ENCODE results near the gene ZNF672.

The ZNF672 gene

DNA sequence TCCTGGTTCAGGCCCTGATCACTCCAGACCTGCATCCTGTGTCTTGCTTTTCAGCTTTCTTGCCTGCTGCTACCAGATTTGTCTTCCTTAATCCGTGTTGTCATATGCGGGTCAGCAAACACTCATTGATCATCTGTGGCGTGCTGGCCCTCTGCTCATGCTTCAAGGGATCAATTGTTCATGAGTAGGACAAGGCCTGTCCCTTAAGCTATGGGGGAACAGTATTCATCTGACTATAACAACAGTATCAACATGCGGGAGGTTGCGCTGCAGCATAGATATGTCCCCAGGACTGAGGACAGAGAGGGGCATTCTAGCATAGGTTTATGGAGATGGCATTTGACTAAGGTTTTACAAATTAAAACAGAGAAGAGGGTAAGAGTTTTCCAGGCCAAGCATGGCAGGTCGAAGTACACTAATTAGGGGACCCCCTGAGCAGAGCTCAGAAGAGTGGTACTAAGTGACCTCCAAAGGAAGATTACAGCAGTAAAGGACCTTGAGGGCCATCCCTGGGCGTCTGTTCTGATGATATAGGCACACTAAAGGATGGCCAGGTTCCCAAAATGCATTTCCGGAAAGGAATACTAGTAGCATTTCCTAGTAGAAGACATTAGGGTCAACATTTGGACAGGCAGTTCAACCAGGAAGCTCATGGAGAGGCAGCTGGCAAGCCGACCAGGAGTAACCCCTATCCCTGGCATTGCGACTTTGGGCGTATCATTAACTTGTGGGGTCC lies 811 bp upstream of the ZNF672 start:
- DNase-seq, result no peak

DNA sequence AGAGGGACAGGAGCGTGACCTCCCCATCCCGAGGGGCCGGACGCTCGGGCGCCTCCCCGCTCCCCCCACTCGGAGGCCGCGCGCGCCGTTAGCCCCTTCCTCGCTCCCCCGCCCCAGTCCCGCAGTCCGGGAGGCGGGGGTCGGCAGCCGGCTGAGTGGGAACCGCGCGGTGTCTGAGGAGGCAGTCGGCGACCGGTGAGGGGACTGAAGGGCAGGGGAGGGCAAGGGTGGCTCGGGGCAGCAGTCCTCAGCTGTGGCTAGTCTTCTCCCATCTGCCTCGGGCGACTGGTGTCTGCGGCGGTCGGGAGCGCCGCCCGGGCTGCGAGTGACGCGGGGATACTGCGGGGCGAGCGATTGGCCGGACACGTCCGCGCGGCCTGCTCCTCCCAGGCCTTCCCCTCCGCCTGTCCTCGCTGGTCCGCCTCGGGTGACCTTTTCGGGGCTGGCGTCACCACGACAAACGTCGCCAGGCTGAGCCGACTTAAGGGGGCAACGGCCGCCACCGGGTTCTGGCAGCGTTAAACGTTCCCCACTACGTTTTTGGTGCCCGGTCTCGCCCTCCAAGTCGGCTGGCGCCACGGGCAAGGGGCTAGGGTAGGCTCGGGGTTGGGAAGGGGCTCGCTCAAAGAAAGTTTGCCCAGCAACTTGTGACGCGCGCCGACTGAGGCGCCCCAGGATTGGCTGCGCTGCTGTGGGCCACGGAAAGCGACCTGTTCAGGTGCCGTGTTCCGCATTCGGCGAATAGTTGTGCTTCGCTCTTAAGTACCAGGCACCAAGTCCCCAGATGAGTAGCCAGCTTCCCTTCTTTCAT lies 538 bp downstream of the ZNF672 start:
- no peak for DNase-seq

DNA sequence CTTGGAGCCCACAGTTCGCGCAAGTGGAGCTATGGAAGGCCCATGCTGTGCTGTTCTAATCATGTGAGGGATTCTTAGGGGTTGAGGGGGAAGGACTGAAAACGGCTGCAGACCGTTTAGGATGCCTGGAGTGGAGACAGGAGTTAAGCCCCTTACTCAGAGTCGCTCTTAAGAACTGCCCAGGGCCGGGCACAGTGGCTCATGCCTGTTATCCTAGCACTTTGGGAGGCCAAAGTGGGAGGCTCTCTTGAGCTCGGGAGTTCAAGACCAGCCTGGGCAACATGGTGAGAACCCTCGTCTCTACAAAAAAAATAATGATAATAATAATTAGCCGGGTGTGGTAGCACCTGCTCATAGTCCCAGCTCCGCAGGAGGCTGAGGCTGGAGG lies 1.1 kb downstream of the ZNF672 start:
- no peak for DNase-seq

DNA sequence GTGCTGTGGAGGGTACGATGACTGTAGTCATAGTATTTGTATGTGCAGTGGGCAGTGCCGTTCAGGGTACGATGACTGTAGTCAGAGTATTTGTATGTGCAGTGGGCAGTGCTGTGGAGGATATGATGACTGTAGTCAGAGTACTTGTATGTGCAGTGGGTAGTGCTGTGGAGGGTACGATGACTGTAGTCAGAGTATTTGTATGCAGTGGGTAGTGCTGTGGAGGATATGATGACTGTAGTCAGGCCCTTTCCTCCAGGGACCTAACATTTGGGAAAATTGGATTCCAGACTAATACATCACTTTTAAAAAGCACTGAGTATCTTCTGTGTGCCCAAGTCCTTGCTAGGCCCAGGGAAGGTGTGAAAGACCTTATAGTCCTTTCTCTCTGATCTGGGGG lies 2.9 kb downstream of the ZNF672 start:
- no peak for DNase-seq

DNA sequence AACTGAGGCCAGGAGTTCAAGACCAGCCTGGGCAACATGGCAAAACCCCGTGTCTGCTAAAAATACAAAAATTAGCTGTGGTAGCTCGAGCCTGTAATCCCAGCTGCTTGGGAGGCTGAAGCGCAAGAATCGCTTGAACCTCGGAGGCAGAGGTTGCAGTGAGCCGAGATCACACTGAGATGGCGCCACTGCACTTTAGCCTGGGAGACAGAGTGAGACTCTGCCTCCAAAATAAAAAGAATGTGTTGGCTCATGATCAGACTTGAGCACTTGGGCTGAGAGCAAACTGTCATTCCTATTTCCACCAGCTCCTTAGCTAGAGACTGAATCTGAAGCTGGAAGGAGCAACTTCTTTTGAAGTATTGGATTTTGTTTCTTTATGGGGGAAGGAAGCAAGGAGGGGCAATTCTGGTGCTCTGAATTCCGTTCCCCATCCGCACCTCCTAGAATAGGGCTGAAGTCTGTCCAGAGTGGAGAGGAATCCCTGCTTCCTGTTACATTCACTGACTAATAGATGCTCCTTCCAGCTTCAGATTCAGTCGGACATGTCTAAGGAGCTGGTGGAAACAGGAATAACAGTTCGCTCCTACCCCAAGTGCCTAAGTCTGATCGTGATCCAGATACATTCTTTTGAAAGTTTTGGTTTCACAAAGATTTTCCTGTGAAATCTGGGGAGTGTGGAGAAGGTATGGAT lies 3.8 kb downstream of the ZNF672 start:
- DNase-seq, result no peak

DNA sequence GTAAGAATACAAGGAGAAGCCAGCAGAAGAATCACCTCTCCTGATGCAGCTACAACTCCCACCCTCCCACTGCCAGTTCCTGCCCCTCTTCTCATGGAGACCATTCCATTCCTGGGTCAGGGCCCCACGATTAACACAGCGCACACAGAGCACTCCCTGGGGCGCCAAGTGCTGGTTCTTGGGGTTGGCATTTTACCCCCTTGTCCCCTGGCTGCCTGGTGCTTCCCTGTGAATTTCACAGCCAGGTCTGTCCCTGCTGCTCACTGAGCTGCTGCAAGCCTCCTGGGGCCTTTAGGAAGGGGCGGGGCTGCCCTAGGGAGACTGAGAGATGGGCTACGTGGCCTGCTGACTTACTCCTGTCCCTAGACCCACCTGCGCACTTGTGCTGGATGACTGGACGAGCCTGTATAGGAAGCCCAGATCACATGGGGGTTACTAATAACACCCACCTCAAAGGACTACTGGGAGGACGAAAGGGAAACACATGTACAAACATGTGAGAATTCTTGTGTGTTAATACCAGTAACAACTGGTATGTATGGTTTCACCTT lies 4.8 kb downstream of the ZNF672 start:
- no peak for DNase-seq

DNA sequence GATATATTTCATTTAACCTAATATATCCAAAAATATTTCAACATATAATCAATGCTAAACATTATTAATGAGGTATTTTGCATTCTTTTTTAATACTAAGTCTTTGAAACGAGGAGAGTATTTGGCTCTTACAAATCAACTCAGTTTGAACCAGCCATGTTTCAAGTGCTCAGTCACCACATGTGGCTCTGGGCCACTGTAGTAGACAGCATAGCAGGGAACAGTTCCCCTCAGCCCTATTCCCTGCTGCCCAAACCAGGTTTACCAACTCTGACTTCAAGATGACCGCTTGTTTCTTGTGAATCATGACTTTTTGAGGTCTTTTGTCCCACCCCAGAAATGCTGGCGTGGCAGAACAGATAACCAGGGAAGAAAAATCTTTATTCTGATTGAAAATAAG lies 5.7 kb downstream of the ZNF672 start:
- no peak for DNase-seq

DNA sequence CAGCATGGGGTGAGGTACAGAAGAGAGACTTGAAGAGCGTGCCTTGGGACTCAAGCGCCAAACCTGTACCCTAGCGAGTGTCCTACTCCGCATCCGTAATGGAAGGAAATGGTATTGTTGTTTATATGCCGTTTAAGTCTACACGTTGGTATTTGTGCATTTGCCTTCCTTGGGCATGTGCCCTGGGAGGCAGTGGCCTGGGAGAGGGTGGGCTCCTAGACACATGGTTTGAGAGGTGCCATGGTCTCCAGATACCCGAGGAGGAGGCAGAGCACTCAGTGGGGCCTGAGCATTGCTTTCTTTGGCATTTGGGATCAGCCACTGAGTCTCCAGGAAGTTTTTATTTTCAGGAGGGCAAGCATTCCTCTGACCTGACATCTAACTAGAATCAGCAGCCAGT lies 6.5 kb downstream of the ZNF672 start:
- no peak for DNase-seq

DNA sequence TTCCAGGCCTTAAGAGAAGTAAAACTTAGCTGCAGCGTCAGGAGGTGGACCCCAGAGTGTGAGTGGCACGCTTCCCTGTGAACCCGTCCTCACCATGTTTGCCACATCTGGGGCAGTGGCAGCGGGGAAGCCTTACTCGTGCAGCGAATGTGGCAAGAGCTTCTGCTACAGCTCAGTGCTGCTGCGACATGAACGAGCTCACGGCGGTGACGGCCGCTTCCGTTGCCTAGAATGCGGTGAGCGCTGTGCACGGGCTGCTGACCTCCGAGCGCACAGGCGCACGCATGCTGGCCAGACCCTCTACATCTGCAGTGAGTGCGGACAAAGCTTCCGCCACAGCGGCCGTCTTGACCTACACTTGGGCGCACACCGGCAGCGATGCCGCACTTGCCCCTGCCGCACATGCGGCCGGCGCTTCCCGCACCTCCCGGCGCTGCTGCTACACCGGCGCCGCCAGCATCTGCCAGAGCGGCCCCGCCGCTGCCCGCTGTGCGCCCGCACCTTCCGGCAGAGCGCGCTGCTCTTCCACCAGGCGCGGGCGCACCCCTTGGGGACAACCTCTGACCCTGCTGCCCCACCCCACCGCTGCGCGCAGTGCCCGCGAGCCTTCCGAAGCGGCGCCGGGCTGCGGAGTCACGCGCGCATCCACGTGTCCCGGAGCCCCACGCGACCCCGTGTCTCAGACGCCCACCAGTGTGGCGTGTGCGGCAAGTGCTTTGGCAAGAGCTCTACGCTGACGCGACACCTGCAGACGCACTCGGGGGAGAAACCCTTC lies 9.3 kb downstream of the ZNF672 start:
- no peak for DNase-seq

DNA sequence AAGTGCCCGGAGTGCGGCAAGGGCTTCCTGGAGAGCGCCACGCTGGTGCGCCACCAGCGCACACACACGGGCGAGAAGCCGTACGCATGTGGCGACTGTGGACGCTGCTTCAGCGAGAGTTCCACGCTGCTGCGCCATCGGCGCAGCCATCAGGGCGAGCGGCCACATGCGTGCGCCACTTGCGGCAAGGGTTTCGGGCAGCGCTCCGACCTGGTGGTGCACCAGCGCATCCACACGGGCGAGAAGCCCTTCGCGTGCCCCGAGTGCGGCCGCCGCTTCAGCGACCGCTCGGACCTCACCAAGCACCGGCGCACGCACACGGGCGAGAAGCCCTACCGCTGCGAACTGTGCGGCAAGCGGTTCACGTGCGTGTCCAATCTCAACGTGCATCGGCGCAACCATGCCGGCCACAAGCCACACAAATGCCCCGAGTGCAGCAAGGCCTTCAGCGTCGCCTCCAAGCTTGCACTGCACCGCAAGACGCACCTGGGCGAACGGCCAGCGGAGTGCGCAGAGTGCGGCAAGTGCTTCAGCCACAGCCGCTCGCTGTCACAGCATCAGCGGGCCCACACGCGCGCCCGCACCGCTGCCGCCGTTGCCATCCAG lies 10.0 kb downstream of the ZNF672 start:
- no peak for DNase-seq

DNA sequence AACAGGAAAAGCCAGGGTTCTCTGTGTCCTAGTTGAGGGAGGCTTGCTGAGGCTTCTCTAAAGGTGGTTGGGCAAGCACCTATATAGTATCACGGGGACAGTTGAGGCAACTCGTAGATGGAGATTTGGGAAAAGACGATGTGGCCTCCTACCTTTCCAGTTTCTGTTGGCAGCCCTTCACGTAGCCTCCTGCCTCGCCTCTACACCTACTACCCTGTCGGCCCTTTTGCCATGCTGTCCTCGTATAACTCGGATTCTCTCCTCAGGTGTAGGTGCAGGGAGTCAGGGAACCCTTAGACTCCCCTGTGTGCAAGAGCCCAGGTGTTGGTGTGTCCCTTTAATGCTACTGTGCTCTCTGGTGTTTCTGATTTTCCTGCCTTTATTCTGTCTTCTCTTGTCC lies 10.6 kb downstream of the ZNF672 start:
- no peak for DNase-seq

DNA sequence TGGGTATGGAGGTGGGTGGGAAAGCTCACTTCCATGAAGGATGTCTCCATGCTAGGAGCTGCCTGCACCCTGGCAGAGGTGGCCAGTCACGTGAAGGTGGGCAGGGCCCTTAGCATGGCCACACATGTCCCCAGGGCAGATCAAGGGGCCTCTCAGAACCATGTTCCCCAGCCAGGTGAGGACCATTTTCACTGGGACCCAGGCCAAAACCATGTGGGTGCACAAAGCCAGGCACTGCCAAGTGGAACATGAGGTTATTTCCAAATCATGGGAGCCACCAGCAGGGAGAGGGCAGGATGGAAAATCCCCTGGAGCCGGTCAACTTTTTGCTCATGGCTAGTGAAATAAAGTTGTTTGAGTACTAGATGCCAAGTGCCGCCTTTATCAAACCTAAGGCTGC lies 11.1 kb downstream of the ZNF672 start:
- DNase-seq, result no peak

DNA sequence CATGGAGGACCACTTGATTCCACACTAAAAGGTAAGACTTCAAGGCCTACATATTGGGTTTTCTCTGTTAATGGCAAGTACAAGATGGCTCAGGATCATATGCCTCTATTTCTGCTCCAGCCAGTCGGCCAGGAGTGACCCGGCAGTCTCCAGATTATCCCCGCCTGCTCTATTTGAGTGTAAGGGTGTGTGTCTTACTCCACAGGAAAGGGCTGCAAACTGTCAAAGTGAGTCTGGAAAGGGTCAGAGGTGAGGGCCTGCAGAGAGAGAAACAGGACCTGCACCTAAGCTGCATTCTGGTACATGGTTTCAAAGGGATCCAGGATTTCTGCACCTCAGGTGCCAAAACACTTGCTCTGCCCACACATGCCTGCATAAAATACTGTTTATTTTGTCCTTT lies 11.6 kb downstream of the ZNF672 start:
- no peak for DNase-seq

DNA sequence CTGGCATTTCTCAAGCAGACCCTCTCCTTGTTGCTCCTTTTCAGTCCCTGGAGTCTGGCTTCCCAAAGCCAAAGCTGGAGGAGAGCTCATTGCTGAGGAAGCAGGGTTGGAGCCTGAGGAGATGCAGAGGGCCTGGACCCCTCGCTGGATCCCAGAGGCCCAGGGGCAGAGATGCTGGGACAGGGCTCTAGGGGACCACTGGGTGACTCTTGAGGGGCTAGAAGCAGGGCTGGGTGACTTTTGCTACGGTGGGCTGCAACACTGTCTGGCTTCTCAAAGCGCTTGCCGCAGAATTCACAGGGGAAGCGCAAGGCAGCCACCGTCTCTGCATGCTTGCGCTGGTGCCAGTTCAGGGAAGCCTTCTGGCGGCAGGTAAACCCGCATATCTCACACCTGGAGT lies 12.1 kb downstream of the ZNF672 start:
- no peak for DNase-seq

DNA sequence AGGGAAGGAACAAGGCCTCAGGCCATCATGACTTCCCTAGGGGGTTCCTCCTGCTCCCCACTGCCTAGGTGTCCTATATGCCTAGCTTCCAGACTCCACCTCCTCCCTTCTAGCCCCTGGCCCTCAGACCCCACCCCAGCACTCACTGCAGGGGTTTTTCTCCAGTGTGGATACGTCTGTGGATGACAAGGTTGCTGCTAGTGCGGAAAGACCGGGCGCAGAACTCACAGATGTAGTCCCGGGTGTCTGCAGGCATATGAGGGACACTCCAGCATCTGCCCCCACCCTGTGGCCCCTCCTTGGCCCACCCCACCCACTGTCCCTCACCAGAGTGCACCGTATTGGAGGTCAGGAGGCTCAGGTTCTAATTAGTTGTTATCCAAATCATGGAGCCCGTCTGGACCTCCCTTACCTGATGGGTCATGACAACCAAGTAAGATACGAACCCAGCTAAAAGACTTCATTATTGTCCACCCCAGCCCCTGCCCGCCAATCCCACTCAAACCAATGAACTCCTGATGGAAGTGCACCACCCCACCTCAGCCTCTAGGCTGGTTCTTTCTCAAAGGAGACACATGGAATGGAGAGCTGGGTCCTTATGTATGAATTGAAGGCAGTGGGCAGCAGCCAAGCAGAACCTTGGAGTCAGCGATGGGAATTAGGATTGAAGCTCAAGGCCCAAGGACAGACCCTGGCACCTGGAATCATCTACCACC lies 12.7 kb downstream of the ZNF672 start:
- DNase-seq, result no peak

DNA sequence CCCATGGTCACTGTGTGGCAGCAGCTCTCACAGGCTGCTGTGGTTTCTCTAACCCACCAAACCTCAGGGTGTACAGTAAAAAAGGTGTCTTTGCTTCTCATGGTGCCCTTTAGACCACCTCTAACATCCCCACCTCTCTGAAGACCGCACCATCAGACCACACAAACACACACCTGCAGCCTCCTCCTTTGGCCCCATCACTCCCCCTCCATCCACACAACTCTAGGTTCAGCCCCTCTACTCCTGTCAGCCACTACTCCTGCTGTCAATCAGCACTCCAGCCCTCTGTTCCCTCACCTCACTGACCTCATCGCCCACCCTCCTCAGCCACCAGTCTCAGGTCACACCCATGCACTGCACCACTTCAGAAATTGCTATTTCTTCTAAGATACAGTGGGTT lies 13.4 kb downstream of the ZNF672 start:
- no peak for DNase-seq

DNA sequence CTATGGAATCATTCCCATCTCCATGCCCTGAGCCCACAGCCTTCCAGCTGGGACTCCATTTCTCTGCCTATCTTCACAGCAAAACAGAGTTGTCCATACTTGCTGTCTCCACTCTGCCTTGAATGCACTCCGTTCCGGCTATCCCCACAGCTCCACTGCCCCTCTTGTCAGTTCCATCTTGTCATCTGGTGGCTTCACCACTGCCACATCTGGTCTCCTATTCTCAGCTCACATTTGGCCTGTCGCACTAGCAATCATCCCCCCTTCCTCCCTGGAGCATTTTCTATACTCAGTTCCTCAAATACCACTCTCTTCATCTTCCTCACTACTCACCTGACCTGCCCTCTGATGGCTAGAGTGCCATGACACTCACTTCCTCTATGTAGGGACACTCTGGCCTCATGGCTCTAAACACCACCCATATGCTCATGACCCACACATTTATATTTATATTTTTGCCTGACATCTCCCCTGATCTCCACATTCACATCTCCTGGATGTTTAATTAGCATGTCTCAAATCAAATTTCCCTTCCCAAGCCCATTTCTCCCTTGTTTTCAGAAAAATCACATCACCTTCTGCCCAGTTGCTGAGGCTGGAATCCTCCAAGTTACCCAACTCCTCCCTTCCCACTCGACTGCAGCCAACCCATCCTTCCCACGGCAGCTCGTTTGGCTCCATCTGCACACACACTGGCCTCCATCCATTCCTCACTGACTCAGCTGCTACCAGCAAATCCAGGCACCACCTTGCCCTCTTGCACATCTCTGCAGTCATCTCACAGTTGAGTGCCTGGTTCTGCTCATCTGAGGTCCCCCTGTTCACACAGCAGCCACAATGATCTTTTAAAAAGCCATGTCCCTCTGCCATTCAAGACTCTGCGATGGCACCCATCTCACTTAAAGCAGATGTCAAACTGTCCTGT lies 14.7 kb downstream of the ZNF672 start:
- no peak for DNase-seq

DNA sequence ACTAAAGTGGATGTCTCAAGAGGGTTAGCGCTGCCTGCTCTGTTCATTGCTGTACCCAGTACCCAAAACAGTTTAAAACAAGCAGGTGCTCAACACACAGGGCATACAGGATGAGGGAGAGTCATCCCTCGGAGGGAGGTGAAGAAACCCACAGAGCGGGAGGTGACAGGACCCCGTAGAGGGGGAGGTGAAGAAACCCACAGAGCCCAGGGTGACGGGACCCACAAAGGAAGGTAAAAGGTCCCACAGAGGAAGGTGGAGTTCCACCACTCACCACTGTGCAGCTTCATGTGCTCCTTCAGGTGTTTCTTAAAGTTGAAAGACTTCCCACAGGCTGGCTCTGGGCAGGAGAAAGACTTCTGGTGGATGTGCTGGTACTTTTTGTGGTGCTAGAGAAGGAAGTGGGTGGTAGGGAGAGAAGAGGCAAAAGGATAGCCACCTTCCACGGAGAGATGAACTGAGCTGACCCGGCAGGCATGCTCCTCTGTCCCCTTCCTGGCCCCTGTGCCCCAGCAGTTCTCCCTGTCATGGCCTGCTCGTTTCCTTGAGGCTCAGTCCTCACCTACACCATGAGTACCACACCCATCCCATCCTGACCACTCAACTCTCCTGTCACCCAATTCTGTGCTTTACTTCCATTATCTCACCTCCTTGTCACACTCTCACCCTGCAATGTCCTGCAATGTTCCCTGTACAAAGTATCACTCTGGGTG lies 15.8 kb downstream of the ZNF672 start:
- no peak for DNase-seq

DNA sequence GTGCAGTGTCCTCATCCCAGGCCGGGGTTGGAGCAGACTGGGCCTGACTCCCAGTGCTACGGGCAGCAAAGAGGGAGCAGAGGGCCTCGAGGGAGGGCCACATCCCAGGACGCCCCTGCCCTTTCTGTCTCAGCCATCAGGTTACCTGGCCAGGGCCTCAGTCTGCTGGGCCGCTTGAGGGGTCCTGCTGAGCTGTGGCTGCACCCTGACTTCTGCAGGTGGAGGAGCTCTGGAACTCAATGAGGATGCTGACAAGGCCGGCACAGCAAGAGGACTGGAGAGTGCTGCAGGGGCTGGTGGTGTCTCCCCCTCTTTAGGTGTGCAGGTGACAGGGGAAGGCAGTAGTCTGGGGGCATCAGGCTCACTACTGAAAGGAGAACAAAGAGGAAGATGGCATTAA lies 17.6 kb downstream of the ZNF672 start:
- no peak for DNase-seq

DNA sequence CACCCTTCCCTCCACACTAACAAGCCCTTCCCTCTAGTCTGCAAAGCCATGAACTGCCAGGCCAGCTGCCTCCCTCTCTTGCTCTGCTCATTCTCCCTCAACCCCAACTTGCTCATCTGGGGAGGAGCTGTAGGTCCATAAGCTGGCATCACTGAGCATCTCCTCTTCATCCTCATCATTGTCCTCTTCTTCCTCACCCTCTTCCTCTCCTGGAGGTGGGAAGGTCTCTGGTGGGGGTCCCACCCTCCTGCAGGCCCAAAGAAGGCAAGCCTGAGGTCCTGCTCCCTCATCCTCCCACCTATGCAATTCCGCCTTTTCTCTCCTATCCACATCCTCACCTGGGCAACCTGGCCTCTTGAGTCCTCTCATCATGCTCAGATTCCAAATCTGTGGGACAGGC lies 18.2 kb downstream of the ZNF672 start:
- no peak for DNase-seq
